GM12873 (cell line): ENCODE data around the gene SCMH1.

Experiments
- TF ChIP-seq, protein P1 (sequence below): IDR thresholded peaks from 2 replicates; pipeline ENCODE4 v1.5.1; 2012; ENCODE audit warnings: low read depth, mild to moderate bottlenecking, moderate library complexity, low read length, control low read depth; ENCODE audit not compliant: insufficient read depth; ENCODE audit errors: missing control alignments

SCMH1 gene

GRCh38 chr1:41241749-41242341 lies at the start of gene SCMH1:
Gene SCMH1, minus strand, starts transcription at chr1:41242306. Its CDS starts 56,173 bp downstream, at chr1:41186133.
- TF ChIP-seq, protein P1, sequence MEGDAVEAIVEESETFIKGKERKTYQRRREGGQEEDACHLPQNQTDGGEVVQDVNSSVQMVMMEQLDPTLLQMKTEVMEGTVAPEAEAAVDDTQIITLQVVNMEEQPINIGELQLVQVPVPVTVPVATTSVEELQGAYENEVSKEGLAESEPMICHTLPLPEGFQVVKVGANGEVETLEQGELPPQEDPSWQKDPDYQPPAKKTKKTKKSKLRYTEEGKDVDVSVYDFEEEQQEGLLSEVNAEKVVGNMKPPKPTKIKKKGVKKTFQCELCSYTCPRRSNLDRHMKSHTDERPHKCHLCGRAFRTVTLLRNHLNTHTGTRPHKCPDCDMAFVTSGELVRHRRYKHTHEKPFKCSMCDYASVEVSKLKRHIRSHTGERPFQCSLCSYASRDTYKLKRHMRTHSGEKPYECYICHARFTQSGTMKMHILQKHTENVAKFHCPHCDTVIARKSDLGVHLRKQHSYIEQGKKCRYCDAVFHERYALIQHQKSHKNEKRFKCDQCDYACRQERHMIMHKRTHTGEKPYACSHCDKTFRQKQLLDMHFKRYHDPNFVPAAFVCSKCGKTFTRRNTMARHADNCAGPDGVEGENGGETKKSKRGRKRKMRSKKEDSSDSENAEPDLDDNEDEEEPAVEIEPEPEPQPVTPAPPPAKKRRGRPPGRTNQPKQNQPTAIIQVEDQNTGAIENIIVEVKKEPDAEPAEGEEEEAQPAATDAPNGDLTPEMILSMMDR = no peak

GRCh38 chr1:41291195-41291594 lies 49.1 kb upstream of the SCMH1 start:
- TF ChIP-seq, protein P1 = no peak

DNA sequence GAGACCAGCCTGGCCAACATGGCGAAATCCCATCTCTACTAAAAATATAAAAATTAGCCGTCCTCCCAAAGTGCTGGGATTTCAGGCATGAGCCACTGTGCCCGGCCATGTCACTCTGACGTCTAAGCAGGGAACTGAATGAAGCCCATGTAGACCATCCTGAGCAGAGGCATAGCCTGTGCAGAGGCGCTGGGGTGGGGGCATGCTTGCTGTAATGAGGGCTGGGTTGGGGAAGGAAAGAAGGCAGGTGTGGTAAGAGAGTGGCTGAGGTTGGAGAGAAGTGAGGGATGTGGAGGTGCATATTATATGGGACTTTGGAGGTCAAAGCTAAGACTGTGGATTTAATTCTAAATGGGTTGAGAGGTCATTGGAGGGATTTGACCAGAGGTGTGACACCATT lies 47.1 kb upstream of the SCMH1 start:
- TF ChIP-seq, protein P1 = no peak

DNA sequence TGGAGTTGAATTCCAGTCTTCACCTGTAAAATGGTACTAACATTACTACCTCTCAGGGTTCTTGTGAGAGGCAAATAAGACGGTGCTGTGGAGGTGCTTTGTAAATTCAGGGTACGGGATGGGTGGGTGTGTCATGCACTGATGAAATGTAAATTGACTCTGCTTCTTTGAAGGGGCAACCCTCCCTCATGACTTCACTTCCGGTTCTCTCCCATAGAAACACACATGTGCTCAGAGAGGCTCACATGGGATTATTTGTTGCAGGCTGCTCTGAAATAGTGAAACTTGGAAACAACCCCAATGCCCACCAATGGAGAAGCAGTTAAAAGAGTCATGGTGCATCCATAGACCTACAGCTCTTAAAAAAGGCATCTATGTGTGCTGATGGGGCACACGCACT lies 44.9 kb upstream of the SCMH1 start:
- TF ChIP-seq, protein P1 = no peak

GRCh38 chr1:41286486-41286885 lies 44.4 kb upstream of the SCMH1 start:
- TF ChIP-seq, protein P1 = no peak

- TF ChIP-seq, protein P1 = no peak
Measured at GRCh38 chr1:41285818-41286217, 43.7 kb upstream of the SCMH1 start.

DNA sequence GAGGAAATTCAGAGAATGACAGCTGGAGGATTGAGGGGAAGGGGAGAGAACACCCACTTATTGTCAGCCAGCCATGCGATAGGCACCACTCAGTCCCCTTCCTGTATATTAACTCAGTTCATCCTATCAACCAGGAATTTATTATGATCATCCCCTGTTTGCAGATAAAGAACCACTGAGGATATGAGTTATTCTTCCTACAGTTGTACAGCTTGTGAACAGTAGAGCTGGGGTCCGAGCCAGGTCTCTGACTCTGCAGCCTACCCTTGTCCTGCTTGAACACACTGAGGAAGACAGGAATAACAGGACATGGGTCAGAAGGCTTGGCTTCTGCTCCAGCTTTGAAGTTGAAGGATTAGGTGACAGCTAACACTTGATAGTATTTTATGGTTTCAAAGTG lies 42.0 kb upstream of the SCMH1 start:
- TF ChIP-seq, protein P1 = no peak
